Adipocyte (in vitro differentiated cells): ENCODE data around the gene CDK18.
A peak's percentile ranks its signal among the peaks of the same experiment; 100 is the strongest.

Experiments
- DNase-seq: peaks from one replicate; pipeline ENCODE4 v3.0.0-alpha.2; 2015; ENCODE audit warnings: low read depth
- H3K27me3 ChIP-seq: replicated peaks from 2 replicates; pipeline ENCODE4 v1.7.0; 2013; ENCODE audit warnings: mild to moderate bottlenecking, low read length, moderate library complexity; ENCODE audit not compliant: control insufficient read depth, insufficient read depth
- H3K36me3 ChIP-seq: 2 replicates; pipeline ENCODE4 v1.7.0; 2013; ENCODE audit warnings: low read length, mild to moderate bottlenecking, moderate library complexity; ENCODE audit not compliant: control insufficient read depth, insufficient read depth, severe bottlenecking
- H3K4me1 ChIP-seq: 2 replicates; pipeline ENCODE4 v1.7.0; 2013; ENCODE audit warnings: mild to moderate bottlenecking, low read length, moderate library complexity; ENCODE audit not compliant: control insufficient read depth, insufficient read depth
- H3K4me3 ChIP-seq: 2 replicates; pipeline ENCODE4 v1.7.0; 2013; ENCODE audit warnings: mild to moderate bottlenecking, low read length, moderate library complexity
- H3K9ac ChIP-seq: 2 replicates; pipeline ENCODE4 v1.7.0; 2013; ENCODE audit warnings: mild to moderate bottlenecking, low read length, moderate library complexity
- H3K9me3 ChIP-seq: 2 replicates; pipeline ENCODE4 v1.7.0; 2013; ENCODE audit warnings: mild to moderate bottlenecking, low read length, moderate library complexity; ENCODE audit not compliant: control insufficient read depth

Gene CDK18

GRCh38 chr1:205535096-205535495 lies 30.6 kb downstream of the CDK18 start:
- DNase-seq = no peak
- Histone ChIP-seq H3K9me3 (no peaks in the 10 kb centered on the region), H3K4me1 (peaks cover 20% of the 10 kb centered on the region), H3K36me3 (no peaks in the 10 kb centered on the region), H3K9ac (no peak overlapping the region), H3K4me3 (no peak overlapping the region), H3K27me3 (peaks cover 27% of the 10 kb centered on the region)

GRCh38 chr1:205535866-205536758 lies 31.6 kb downstream of the CDK18 start:
- peaks cover 20% of the 10 kb centered on the region for H3K4me1 ChIP-seq
- no peaks in the 10 kb centered on the region for H3K36me3 ChIP-seq
- no peak for DNase-seq
- H3K4me3 ChIP-seq = no peak overlapping the region
- H3K27me3 ChIP-seq = peaks cover 20% of the 10 kb centered on the region
- no peak overlapping the region for H3K9ac ChIP-seq
- no peaks in the 10 kb centered on the region for H3K9me3 ChIP-seq

- H3K4me1 ChIP-seq = peaks cover 20% of the 10 kb centered on the region
- H3K27me3 ChIP-seq = peaks cover 12% of the 10 kb centered on the region
- DNase-seq = no peak
- H3K36me3 ChIP-seq = no peaks in the 10 kb centered on the region
- no peak overlapping the region for H3K9ac ChIP-seq
- no peak overlapping the region for H3K4me3 ChIP-seq
- no peaks in the 10 kb centered on the region for H3K9me3 ChIP-seq
Observed at GRCh38 chr1:205536759-205537361, 32.4 kb downstream of the CDK18 start.

GRCh38 chr1:205537386-205538018 lies 33.0 kb downstream of the CDK18 start:
- H3K27me3 ChIP-seq = peaks cover 7% of the 10 kb centered on the region
- no peak overlapping the region for H3K9ac ChIP-seq
- H3K4me1 ChIP-seq = peaks cover 20% of the 10 kb centered on the region
- no peaks in the 10 kb centered on the region for H3K9me3 ChIP-seq
- H3K4me3 ChIP-seq = no peak overlapping the region
- DNase-seq = no peak
- no peaks in the 10 kb centered on the region for H3K36me3 ChIP-seq

GRCh38 chr1:205538235-205538840 lies 33.9 kb downstream of the CDK18 start:
- DNase-seq = peak; percentile 45
- no peaks in the 10 kb centered on the region for H3K9me3 ChIP-seq

GRCh38 chr1:205541161-205541886 lies 36.9 kb downstream of the CDK18 start:
- DNase-seq = no peak
- Histone ChIP-seq H3K9me3 (no peaks in the 10 kb centered on the region), H3K4me1 (peaks cover 27% of the 10 kb centered on the region), H3K27me3 (peaks cover 8% of the 10 kb centered on the region), H3K36me3 (no peaks in the 10 kb centered on the region), H3K4me3 (no peak overlapping the region), H3K9ac (no peak overlapping the region)

More at GRCh38 chr1:205538235-205538840, 33.9 kb downstream of the CDK18 start:
- Histone ChIP-seq H3K36me3 (no peaks in the 10 kb centered on the region), H3K4me3 (peak overlapping the region; percentile 6), H3K4me1 (peaks cover 24% of the 10 kb centered on the region), H3K9ac (no peak overlapping the region), H3K27me3 (peaks cover 4% of the 10 kb centered on the region)

GRCh38 chr1:205542367-205542766 lies 37.9 kb downstream of the CDK18 start:
- H3K4me3 ChIP-seq = no peak overlapping the region
- no peak for DNase-seq

GRCh38 chr1:205543351-205544301 lies 39.2 kb downstream of the CDK18 start:
- Histone ChIP-seq H3K4me3 (peak overlapping the region; percentile 69), H3K36me3 (no peaks in the 10 kb centered on the region), H3K9ac (peak overlapping the region; percentile 69), H3K27me3 (peaks cover 19% of the 10 kb centered on the region), H3K4me1 (peaks cover 9% of the 10 kb centered on the region), H3K9me3 (no peaks in the 10 kb centered on the region)
- peak; percentile 77 for DNase-seq

More at GRCh38 chr1:205542367-205542766, 37.9 kb downstream of the CDK18 start:
- Histone ChIP-seq H3K36me3 (no peaks in the 10 kb centered on the region), H3K9ac (no peak overlapping the region), H3K9me3 (no peaks in the 10 kb centered on the region), H3K27me3 (peaks cover 12% of the 10 kb centered on the region), H3K4me1 (peaks cover 21% of the 10 kb centered on the region)

- H3K9me3 ChIP-seq = no peaks in the 10 kb centered on the region
- H3K4me1 ChIP-seq = peaks cover 8% of the 10 kb centered on the region
- peaks cover 29% of the 10 kb centered on the region for H3K27me3 ChIP-seq
- no peak overlapping the region for H3K4me3 ChIP-seq
- DNase-seq = no peak
- H3K9ac ChIP-seq = no peak overlapping the region
- no peaks in the 10 kb centered on the region for H3K36me3 ChIP-seq
Observed at GRCh38 chr1:205545001-205545919, 40.8 kb downstream of the CDK18 start.
